HepG2 (cell line): ENCODE data around the gene SHROOM1. TPM values are rescaled to one million over a fixed set of nuclear protein-coding genes. Genes with fewer than 3 reads are reported as not detected.

ENCODE experiments used
- ATAD3A ChIP-seq: sonication (generic); formaldehyde crosslinking; IDR thresholded peaks from 2 replicates; pipeline ENCODE4 v1.4.0; 2020; ENCODE audit warnings: missing genetic modification reagents
- ATF1 ChIP-seq: IDR thresholded peaks from 2 replicates; pipeline ENCODE4 v1.6.1; 2016; ENCODE audit warnings: mild to moderate bottlenecking, control low read depth
- HHEX ChIP-seq: IDR thresholded peaks from 2 replicates; pipeline ENCODE4 v1.6.1; 2016; ENCODE audit warnings: control low read depth
- HOXA5 ChIP-seq: sonication (generic); formaldehyde crosslinking; IDR thresholded peaks from 2 replicates; pipeline ENCODE4 v1.4.0; 2020; ENCODE audit warnings: missing genetic modification reagents
- JUN ChIP-seq: sonication (generic); formaldehyde crosslinking; IDR thresholded peaks from 2 replicates; pipeline ENCODE4 v1.4.0; 2020; ENCODE audit warnings: mild to moderate bottlenecking, missing genetic modification reagents
- KLF6 ChIP-seq: IDR thresholded peaks from 2 replicates; pipeline ENCODE4 v1.8.0; 2016; ENCODE audit warnings: missing biosample characterization, missing genetic modification reagents
- MXI1 ChIP-seq: IDR thresholded peaks from 3 replicates; pipeline ENCODE4 v1.6.1; 2012; ENCODE audit warnings: low read depth, low read length, inconsistent platforms, borderline replicate concordance
- NFRKB ChIP-seq: fragments of 450-650 bp; IDR thresholded peaks from 2 replicates; pipeline ENCODE4 v1.6.1; 2017
- NR3C1 ChIP-seq: sonication (generic); formaldehyde crosslinking; IDR thresholded peaks from 2 replicates; pipeline ENCODE4 v1.4.0; 2020; ENCODE audit warnings: missing genetic modification reagents
- PAX8 ChIP-seq: sonication (generic); formaldehyde crosslinking; IDR thresholded peaks from 2 replicates; pipeline ENCODE4 v1.8.0; 2022; ENCODE audit warnings: mild to moderate bottlenecking, missing genetic modification reagents, borderline replicate concordance
- PHF8 ChIP-seq: sonication (generic); formaldehyde crosslinking; IDR thresholded peaks from 2 replicates; pipeline ENCODE4 v1.5.0; 2020; ENCODE audit warnings: missing genetic modification reagents
- POLR2G ChIP-seq: fragments of 200-400 bp; formaldehyde crosslinking; IDR thresholded peaks from 2 replicates; pipeline ENCODE4 v1.6.1; 2018; ENCODE audit warnings: mild to moderate bottlenecking, low read depth, low read length, moderate library complexity
- RAD51 ChIP-seq: fragments of 450-650 bp; IDR thresholded peaks from 2 replicates; pipeline ENCODE4 v1.6.1; 2016; ENCODE audit warnings: borderline replicate concordance
- RBM22 ChIP-seq: fragments of 200-400 bp; formaldehyde crosslinking; optimal IDR thresholded peaks from 2 replicates; pipeline ENCODE3; 2017; ENCODE audit warnings: mild to moderate bottlenecking, low read length, moderate library complexity
- RNF2 ChIP-seq: fragments of 450-650 bp; conservative IDR thresholded peaks from 2 replicates; pipeline ENCODE4 v1.6.1; 2016; ENCODE audit warnings: low read depth
- SIN3B ChIP-seq: fragments of 150-350 bp; IDR thresholded peaks from 2 replicates; pipeline ENCODE4 v1.6.1; 2014; ENCODE audit warnings: low read length
- SNAI1 ChIP-seq: sonication (generic); formaldehyde crosslinking; IDR thresholded peaks from 2 replicates; pipeline ENCODE4 v1.5.0; 2020; ENCODE audit warnings: mild to moderate bottlenecking, missing genetic modification reagents, borderline replicate concordance
- U2AF2 ChIP-seq: fragments of 200-400 bp; formaldehyde crosslinking; IDR thresholded peaks from 2 replicates; pipeline ENCODE4 v1.6.1; 2017; ENCODE audit warnings: low read depth, mild to moderate bottlenecking, low read length
- ZBTB37 ChIP-seq: sonication (generic); formaldehyde crosslinking; IDR thresholded peaks from 2 replicates; pipeline ENCODE4 v1.4.0; 2020; ENCODE audit warnings: mild to moderate bottlenecking, missing genetic modification reagents
- ZNF17 ChIP-seq: sonication (generic); formaldehyde crosslinking; IDR thresholded peaks from 2 replicates; pipeline ENCODE4 v1.5.0; 2020; ENCODE audit warnings: mild to moderate bottlenecking, missing genetic modification reagents
- ZNF441 ChIP-seq: sonication (generic); formaldehyde crosslinking; IDR thresholded peaks from 2 replicates; pipeline ENCODE4 v1.7.0; 2021; ENCODE audit warnings: missing genetic modification reagents, borderline replicate concordance
- ZNF446 ChIP-seq: sonication (generic); formaldehyde crosslinking; IDR thresholded peaks from 2 replicates; pipeline ENCODE4 v1.5.0; 2020; ENCODE audit warnings: mild to moderate bottlenecking, missing genetic modification reagents
- ZNF580 ChIP-seq: IDR thresholded peaks from 2 replicates; pipeline ENCODE4 v1.6.1; 2016; ENCODE audit warnings: low read depth, borderline replicate concordance
- ZNF589 ChIP-seq: sonication (generic); formaldehyde crosslinking; conservative IDR thresholded peaks from 2 replicates; pipeline ENCODE4 v1.8.0; 2022; ENCODE audit warnings: mild to moderate bottlenecking, moderate library complexity, missing genetic modification reagents
- ZNF614 ChIP-seq: IDR thresholded peaks from 2 replicates; pipeline ENCODE4 v1.6.1; 2018; ENCODE audit warnings: missing biosample characterization, missing genetic modification reagents, inconsistent platforms, borderline replicate concordance
- polyA plus RNA-seq, 8 experiments: library from polyadenylated mRNA; depleted of rRNA in 3 of 8; stranded (reverse) in 7 of 8; unstranded in 1 of 8; fragments of >200 nt; fragmentation: Illumina TruSeq in 4 of 8; extraction: Trizol in 4 of 8; gene quantifications; 2 replicates each; pipeline versions ENCODE4 v1.2.1 to v1.2.3, GENCODE V29; 2011 to 2016; ENCODE audit warnings: low read depth in 4 of 8, missing spikeins in 1 of 8, mixed read lengths in 1 of 8; ENCODE audit not compliant: insufficient read depth in 1 of 8
- total RNA-seq, 5 experiments: library from RNA; depleted of rRNA; stranded (reverse); fragments of >200 nt; fragmentation: Illumina TruSeq; extraction: Trizol; gene quantifications; 2 replicates each; pipeline ENCODE4 v1.2.3, GENCODE V29; 2016; ENCODE audit warnings: low read depth in 1 of 5
- TF ChIP-seq, protein P1 (sequence below): sonication (generic); formaldehyde crosslinking; IDR thresholded peaks from 2 replicates; pipeline ENCODE4 v1.4.0; 2020; ENCODE audit warnings: mild to moderate bottlenecking, low read depth, missing genetic modification reagents
- TF ChIP-seq, protein P2 (sequence below): sonication (generic); formaldehyde crosslinking; IDR thresholded peaks from 2 replicates; pipeline ENCODE4 v1.4.0; 2020; ENCODE audit warnings: missing genetic modification reagents, borderline replicate concordance
- TF ChIP-seq, protein P3 (sequence below): IDR thresholded peaks from 2 replicates; pipeline ENCODE4 v1.6.1; 2016; ENCODE audit warnings: missing biosample characterization, missing genetic modification reagents, low read depth

SHROOM1 gene
- total and polyA plus RNA-seq, 2 of the 13 experiments (the other 11 are each of a cell fraction or from before 2014, with no cell fraction given), result 18.2 to 25.7 TPM

- TF ChIP-seq ZNF446 (CRISPR knock-in tag) (no peak), RNF2 (no peak), ZNF441 (no peak), NFRKB (no peak), SIN3B (no peak), MXI1 (peak; percentile 51; the same call in 1 of the 3 replicates), ZNF589 (CRISPR knock-in tag) (no peak), PHF8 (CRISPR knock-in tag) (peak; percentile 25; the same call in 1 of the 2 replicates), U2AF2 (no peak), ATAD3A (CRISPR knock-in tag) (no peak), RAD51 (no peak), NR3C1 (no peak), PAX8 (CRISPR knock-in tag) (no peak), RBM22 (no peak), ZBTB37 (CRISPR knock-in tag) (no peak), JUN (CRISPR knock-in tag) (peak; percentile 40; the same call in 1 of the 2 replicates), ATF1 (CRISPR knock-in tag) (no peak), ZNF614 (CRISPR knock-in tag) (no peak), ZNF580 (no peak; the same call in 1 of the 2 replicates), ZNF17 (CRISPR knock-in tag) (no peak), POLR2G (no peak; the same call in 1 of the 2 replicates), HHEX (CRISPR knock-in tag) (no peak), KLF6 (no peak), HOXA5 (CRISPR knock-in tag) (no peak), SNAI1 (CRISPR knock-in tag) (no peak)
- TF ChIP-seq, protein P1, sequence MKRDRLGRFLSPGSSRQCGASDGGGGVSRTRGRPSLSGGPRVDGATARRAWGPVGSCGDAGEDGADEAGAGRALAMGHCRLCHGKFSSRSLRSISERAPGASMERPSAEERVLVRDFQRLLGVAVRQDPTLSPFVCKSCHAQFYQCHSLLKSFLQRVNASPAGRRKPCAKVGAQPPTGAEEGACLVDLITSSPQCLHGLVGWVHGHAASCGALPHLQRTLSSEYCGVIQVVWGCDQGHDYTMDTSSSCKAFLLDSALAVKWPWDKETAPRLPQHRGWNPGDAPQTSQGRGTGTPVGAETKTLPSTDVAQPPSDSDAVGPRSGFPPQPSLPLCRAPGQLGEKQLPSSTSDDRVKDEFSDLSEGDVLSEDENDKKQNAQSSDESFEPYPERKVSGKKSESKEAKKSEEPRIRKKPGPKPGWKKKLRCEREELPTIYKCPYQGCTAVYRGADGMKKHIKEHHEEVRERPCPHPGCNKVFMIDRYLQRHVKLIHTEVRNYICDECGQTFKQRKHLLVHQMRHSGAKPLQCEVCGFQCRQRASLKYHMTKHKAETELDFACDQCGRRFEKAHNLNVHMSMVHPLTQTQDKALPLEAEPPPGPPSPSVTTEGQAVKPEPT, result no peak
- TF ChIP-seq, protein P2, sequence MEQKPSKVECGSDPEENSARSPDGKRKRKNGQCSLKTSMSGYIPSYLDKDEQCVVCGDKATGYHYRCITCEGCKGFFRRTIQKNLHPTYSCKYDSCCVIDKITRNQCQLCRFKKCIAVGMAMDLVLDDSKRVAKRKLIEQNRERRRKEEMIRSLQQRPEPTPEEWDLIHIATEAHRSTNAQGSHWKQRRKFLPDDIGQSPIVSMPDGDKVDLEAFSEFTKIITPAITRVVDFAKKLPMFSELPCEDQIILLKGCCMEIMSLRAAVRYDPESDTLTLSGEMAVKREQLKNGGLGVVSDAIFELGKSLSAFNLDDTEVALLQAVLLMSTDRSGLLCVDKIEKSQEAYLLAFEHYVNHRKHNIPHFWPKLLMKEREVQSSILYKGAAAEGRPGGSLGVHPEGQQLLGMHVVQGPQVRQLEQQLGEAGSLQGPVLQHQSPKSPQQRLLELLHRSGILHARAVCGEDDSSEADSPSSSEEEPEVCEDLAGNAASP (CRISPR knock-in tag), result peak; percentile 77
- TF ChIP-seq, protein P3, sequence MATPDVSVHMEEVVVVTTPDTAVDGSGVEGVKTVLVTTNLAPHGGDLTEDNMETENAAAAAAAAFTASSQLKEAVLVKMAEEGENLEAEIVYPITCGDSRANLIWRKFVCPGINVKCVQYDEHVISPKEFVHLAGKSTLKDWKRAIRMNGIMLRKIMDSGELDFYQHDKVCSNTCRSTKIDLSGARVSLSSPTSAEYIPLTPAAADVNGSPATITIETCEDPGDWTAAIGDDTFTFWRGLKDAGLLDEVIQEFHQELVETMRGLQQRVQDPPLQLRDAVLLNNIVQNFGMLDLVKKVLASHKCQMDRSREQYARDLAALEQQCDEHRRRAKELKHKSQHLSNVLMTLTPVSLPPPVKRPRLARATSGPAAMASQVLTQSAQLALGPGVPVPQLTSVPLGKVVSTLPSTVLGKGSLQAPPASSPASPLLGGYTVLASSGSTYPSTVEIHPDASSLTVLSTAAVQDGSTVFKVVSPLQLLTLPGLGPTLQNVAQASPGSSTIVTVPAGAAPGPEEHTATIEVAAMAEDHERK, result no peak
Measured at GRCh38 chr5:132837868-132838267, 7.4 kb upstream of the SHROOM1 start (continued).
